ENCODE results near the gene ATP10A.
A peak's percentile ranks its signal among the peaks of the same experiment; 100 is the strongest.

ATP10A gene

GRCh38 chr15:25688166-25688565 lies 175.0 kb downstream of the ATP10A start:
- no peak for DNase-seq (ENCODE audit: extremely low read depth, low read depth)
- TF ChIP-seq CTCF (IDR thresholded peaks at IDR 0.05; ENCODE audit: low read depth, low read length): no peak

- TF ChIP-seq CTCF (IDR thresholded peaks at IDR 0.05; ENCODE audit: low read depth, low read length): no peak
- no peak for DNase-seq (ENCODE audit: extremely low read depth, low read depth)
These were observed 175.4 kb downstream of the ATP10A start for GRCh38 chr15:25687689-25688088.

GRCh38 chr15:25687276-25687675 lies 175.9 kb downstream of the ATP10A start:
- no peak for DNase-seq (ENCODE audit: extremely low read depth, low read depth)
- TF ChIP-seq CTCF (IDR thresholded peaks at IDR 0.05; ENCODE audit: low read depth, low read length): no peak

- no peak for TF ChIP-seq CTCF (IDR thresholded peaks at IDR 0.05; ENCODE audit: low read depth, low read length)
- no peak for DNase-seq (ENCODE audit: extremely low read depth, low read depth)
These were observed 176.3 kb downstream of the ATP10A start for GRCh38 chr15:25686780-25687179.

- TF ChIP-seq CTCF (IDR thresholded peaks at IDR 0.05; ENCODE audit: low read depth, low read length): no peak
These were observed 178.4 kb downstream of the ATP10A start for GRCh38 chr15:25684521-25685431.

GRCh38 chr15:25683911-25684310 lies 179.2 kb downstream of the ATP10A start:
- no peak for DNase-seq (ENCODE audit: extremely low read depth, low read depth)
- no peak; the same call in none of the 2 replicates for TF ChIP-seq CTCF (IDR thresholded peaks at IDR 0.05; ENCODE audit: low read depth, low read length)

More at GRCh38 chr15:25684521-25685431, 178.4 kb downstream of the ATP10A start:
- DNase-seq (ENCODE audit: extremely low read depth, low read depth): peak; percentile 52

GRCh38 chr15:25683415-25683814 lies 179.7 kb downstream of the ATP10A start:
- no peak for TF ChIP-seq CTCF (IDR thresholded peaks at IDR 0.05; ENCODE audit: low read depth, low read length)
- DNase-seq (ENCODE audit: extremely low read depth, low read depth): no peak
